ENCODE results near the gene PDXDC1.
"Not testable (repeated sequence)": the region's sequence is repeated elsewhere in the genome, so short reads cannot be mapped to it uniquely, and the experiment has no call there.

The PDXDC1 gene

GRCh38 chr16:15166177-15166576 is 191.4 kb downstream of the PDXDC1 start:
- not testable (repeated sequence) for ATAC-seq

- ATAC-seq: not testable (repeated sequence)
Measured at GRCh38 chr16:15168303-15168702, 193.5 kb downstream of the PDXDC1 start.

GRCh38 chr16:15168953-15169652 is 194.3 kb downstream of the PDXDC1 start:
- not testable (repeated sequence) for ATAC-seq

GRCh38 chr16:15179909-15180308 is 205.1 kb downstream of the PDXDC1 start:
- ATAC-seq: not testable (repeated sequence)

GRCh38 chr16:15180946-15181345 is 206.1 kb downstream of the PDXDC1 start:
- ATAC-seq: peak; percentile 41 to 46

- ATAC-seq: not testable (repeated sequence)
Measured at GRCh38 chr16:15184000-15184399, 209.2 kb downstream of the PDXDC1 start.

Data from activated CD4-positive, CD25-positive, alpha-beta regulatory T cell treated with anti-CD3 and anti-CD28 coated beads, Interleukin-2, amount 50 U/mL, for 24 hours (primary cell).